PC-3 (cell line): ENCODE results near the gene PCP4. TPM values are rescaled to one million over a fixed set of nuclear protein-coding genes. Genes with fewer than 3 reads are reported as not detected.

Experiments used
- ATAC-seq: fragments of 200-7000 bp; cut with Tn5 transposase; 2 replicates; pipeline ENCODE4 v1.9.1; 2020; ENCODE audit warnings: mild to moderate bottlenecking, moderate library complexity
- BruUV-seq: library from RNA; stranded (reverse); fragments of 400-500 nt; replicated peaks from 2 replicates; lab custom pipeline; 2021; lab: Mats Ljungman, UMichigan
- CTCF ChIA-PET: fragments of 300-600 bp; sonication (Branson Sonifier 250); formaldehyde crosslinking; loops from one replicate; lab custom pipeline; 2022; ENCODE audit warnings: antibody characterized with exemption; lab: Charles Lee
- POLR2A ChIA-PET: fragments of 300-600 bp; sonication (Branson Sonifier 250); formaldehyde crosslinking; loops from one replicate; lab custom pipeline; 2022; ENCODE audit warnings: antibody characterized with exemption; ENCODE audit not compliant: unreplicated experiment; lab: Charles Lee
- DNase-seq: peaks from one replicate; pipeline ENCODE4 v3.0.0-alpha.2; 2015
- H2AFZ ChIP-seq: fragments of 300-600 bp; sonication (generic); 2 replicates; pipeline ENCODE4 v1.6.0; 2016; ENCODE audit warnings: antibody characterized with exemption, low read length
- H3F3A ChIP-seq: fragments of 300-600 bp; sonication (generic); one replicate; pipeline ENCODE4 v1.6.0; 2017; ENCODE audit warnings: antibody characterized with exemption, low read length, control low read depth, mild to moderate bottlenecking; ENCODE audit not compliant: unreplicated experiment
- H3K27ac ChIP-seq: fragments of 300-600 bp; sonication (generic); 2 replicates; pipeline ENCODE4 v1.5.1; 2016; ENCODE audit warnings: mild to moderate bottlenecking, low read length
- H3K27me3 ChIP-seq: fragments of 300-600 bp; sonication (generic); 2 replicates; pipeline ENCODE4 v1.6.1; 2016; ENCODE audit warnings: low read length, mixed read lengths
- H3K36me3 ChIP-seq: fragments of 300-600 bp; sonication (generic); 2 replicates; pipeline ENCODE4 v1.6.1; 2016; ENCODE audit warnings: low read depth, mixed run types, low read length, mixed read lengths
- H3K4me1 ChIP-seq: fragments of 300-600 bp; sonication (generic); 2 replicates; pipeline ENCODE4 v1.5.1; 2016; ENCODE audit warnings: low read length; ENCODE audit not compliant: insufficient read depth
- H3K4me2 ChIP-seq: fragments of 300-600 bp; sonication (generic); 2 replicates; pipeline ENCODE4 v1.6.0; 2016; ENCODE audit warnings: low read length
- H3K4me3 ChIP-seq: fragments of 300-600 bp; sonication (generic); 2 replicates; pipeline ENCODE4 v1.5.1; 2016; ENCODE audit warnings: mild to moderate bottlenecking, low read length, mixed read lengths
- H3K79me2 ChIP-seq: fragments of 300-600 bp; sonication (generic); 2 replicates; pipeline ENCODE4 v1.6.1; 2017; ENCODE audit warnings: low read length, mixed read lengths
- H3K9ac ChIP-seq: fragments of 300-600 bp; sonication (generic); 2 replicates; pipeline ENCODE4 v1.6.0; 2016; ENCODE audit warnings: mild to moderate bottlenecking, low read length
- H3K9me2 ChIP-seq: fragments of 300-600 bp; sonication (generic); replicated peaks from 2 replicates; pipeline ENCODE4 v1.6.1; 2016; ENCODE audit warnings: mixed run types, low read length, mixed read lengths
- H3K9me3 ChIP-seq: fragments of 300-600 bp; sonication (generic); 2 replicates; pipeline ENCODE4 v1.6.1; 2016; ENCODE audit warnings: low read length, mixed read lengths
- H4K20me1 ChIP-seq: fragments of 300-600 bp; sonication (generic); 2 replicates; pipeline ENCODE4 v1.6.1; 2016; ENCODE audit warnings: low read length, mixed read lengths
- CTCF ChIP-seq: fragments of 300-600 bp; sonication (generic); conservative IDR thresholded peaks from 2 replicates; pipeline ENCODE4 v1.5.1; 2017; ENCODE audit warnings: antibody characterized with exemption, low read depth, mild to moderate bottlenecking, low read length
- EZH2 ChIP-seq: fragments of 300-600 bp; sonication (generic); IDR thresholded peaks from one replicate; pipeline ENCODE4 v1.6.1; 2017; ENCODE audit warnings: antibody characterized with exemption, mild to moderate bottlenecking, low read length; ENCODE audit not compliant: unreplicated experiment
- EZH2phosphoT487 ChIP-seq: fragments of 300-600 bp; sonication (generic); IDR thresholded peaks from 2 replicates; pipeline ENCODE4 v1.6.1; 2018; ENCODE audit warnings: mild to moderate bottlenecking, antibody characterized with exemption, low read length, borderline replicate concordance
- intact Hi-C: fragments of 100-400 bp; cut with micrococcal nuclease; formaldehyde crosslinking; loops from 2 replicates; pipeline ENCODE4 v1.9.0; 2023
- total RNA-seq: library from RNA; depleted of rRNA; stranded (reverse); fragments of >200 nt; gene quantifications from 2 replicates; pipeline ENCODE4 v1.2.3, GENCODE V29; 2014

Gene PCP4
- total RNA-seq, 1 experiment from 2014 or later: not detected

GRCh38 chr21:39946199-39946598 lies 79.0 kb downstream of the PCP4 start:
- Histone ChIP-seq H3F3A (no peaks in the 10 kb centered on the region), H3K4me3 (no peak overlapping the region), H3K9me2 (no peaks in the 10 kb centered on the region), H4K20me1 (no peaks in the 10 kb centered on the region), H3K36me3 (no peaks in the 10 kb centered on the region), H3K9ac (no peak overlapping the region), H3K27ac (no peak overlapping the region), H2AFZ (no peak overlapping the region), H3K4me2 (no peak overlapping the region), H3K4me1 (no peaks in the 10 kb centered on the region), H3K27me3 (peaks cover 7% of the 10 kb centered on the region), H3K79me2 (no peaks in the 10 kb centered on the region), H3K9me3 (0 out of 2 replicates have a peak, but pooled peaks cover 12% of the 10 kb centered on the region)
- no TSS peak for BruUV-seq
- intact Hi-C loops: no loop called here
- DNase-seq (no peak), ATAC-seq (no peak)
- ChIA-PET POLR2A (no interaction called here), CTCF (no interaction called here)
- TF ChIP-seq CTCF (no peak), EZH2 (no peak), EZH2phosphoT487 (no peak)

GRCh38 chr21:39947031-39947430 lies 79.8 kb downstream of the PCP4 start:
- BruUV-seq: no TSS peak
- no peak overlapping the region for H3K9ac ChIP-seq
- POLR2A ChIA-PET: no interaction called here

More at GRCh38 chr21:39947031-39947430, 79.8 kb downstream of the PCP4 start:
- Histone ChIP-seq H3F3A (no peaks in the 10 kb centered on the region), H4K20me1 (no peaks in the 10 kb centered on the region), H3K9me2 (no peaks in the 10 kb centered on the region), H3K36me3 (no peaks in the 10 kb centered on the region), H3K27ac (no peak overlapping the region), H3K4me3 (no peak overlapping the region), H3K27me3 (peaks cover 15% of the 10 kb centered on the region), H2AFZ (no peak overlapping the region), H3K79me2 (no peaks in the 10 kb centered on the region), H3K4me1 (no peaks in the 10 kb centered on the region), H3K9me3 (0 out of 2 replicates have a peak, but pooled peaks cover 7% of the 10 kb centered on the region), H3K4me2 (no peak overlapping the region)
- DNase-seq (no peak), ATAC-seq (no peak)
- CTCF ChIA-PET: no interaction called here
- TF ChIP-seq EZH2 (no peak), EZH2phosphoT487 (no peak), CTCF (no peak)
- intact Hi-C loops: no loop called here
